CD4-positive, alpha-beta memory T cell (primary cell): ENCODE data around the gene MED14. TPM values are rescaled to one million over a fixed set of nuclear protein-coding genes. Genes with fewer than 3 reads are reported as not detected.
"Not testable (repeated sequence)": the region's sequence is repeated elsewhere in the genome, so short reads cannot be mapped to it uniquely, and the experiment has no call there.

ENCODE experiments used
- CTCF ChIA-PET: fragments of 350-600 bp; sonication (Branson Sonifier 250); formaldehyde crosslinking; loops from one replicate; lab custom pipeline; 2021; ENCODE audit warnings: inconsistent platforms; ENCODE audit not compliant: partially characterized antibody; lab: Charles Lee
- POLR2A ChIA-PET: fragments of 350-600 bp; sonication (Branson Sonifier 250); formaldehyde crosslinking; loops from one replicate; lab custom pipeline; 2021; ENCODE audit not compliant: partially characterized antibody; lab: Charles Lee
- DNase-seq, 5 donors: peaks; one replicate each; pipeline versions ENCODE4 v3.0.0 to v3.0.0-alpha.2; 2020 to 2022; ENCODE audit warnings: mixed read lengths in 1 of 5
- H3K27ac ChIP-seq: one replicate; pipeline ENCODE4 v1.7.0; 2013; ENCODE audit warnings: low read depth, low read length
- H3K27me3 ChIP-seq: 2 replicates; pipeline ENCODE4 v1.7.0; 2013; ENCODE audit warnings: mild to moderate bottlenecking, low read length, moderate library complexity; ENCODE audit not compliant: insufficient read depth
- H3K36me3 ChIP-seq: 2 replicates; pipeline ENCODE4 v1.7.0; 2013; ENCODE audit warnings: mild to moderate bottlenecking, low read length, moderate library complexity; ENCODE audit not compliant: insufficient read depth
- H3K4me1 ChIP-seq: 2 replicates; pipeline ENCODE4 v1.7.0; 2013; ENCODE audit warnings: mild to moderate bottlenecking, low read length, moderate library complexity; ENCODE audit not compliant: insufficient read depth
- H3K4me3 ChIP-seq, 2 donors: one replicate each; pipeline ENCODE4 v1.7.0; 2013; ENCODE audit warnings: low read length in 2 of 2, mild to moderate bottlenecking in 1 of 2
- H3K9me3 ChIP-seq, 2 donors: one replicate each; pipeline ENCODE4 v1.7.0; 2013; ENCODE audit warnings: low read length in 2 of 2, control low read depth in 1 of 2; ENCODE audit not compliant: control insufficient read depth in 1 of 2
- H3K27ac Mint-ChIP-seq, 7 donors: one replicate each; pipeline ENCODE4 v1.8.0; 2020 to 2021; ENCODE audit warnings: mixed read lengths in 7 of 7, mild to moderate bottlenecking in 6 of 7, inconsistent platforms in 3 of 7, moderate library complexity in 3 of 7
- H3K27me3 Mint-ChIP-seq, 2 donors: one replicate each; pipeline ENCODE4 v1.8.0; 2020 to 2021; ENCODE audit warnings: mixed read lengths in 2 of 2
- H3K36me3 Mint-ChIP-seq, 2 donors: one replicate each; pipeline ENCODE4 v1.8.0; 2020 to 2021; ENCODE audit warnings: mixed read lengths in 2 of 2, inconsistent platforms in 1 of 2, mild to moderate bottlenecking in 1 of 2
- H3K4me1 Mint-ChIP-seq, 4 donors: one replicate each; pipeline ENCODE4 v1.8.0; 2020 to 2021; ENCODE audit warnings: mixed read lengths in 4 of 4, mild to moderate bottlenecking in 1 of 4
- H3K4me3 Mint-ChIP-seq, 8 donors: one replicate each; pipeline ENCODE4 v1.8.0; 2020 to 2021; ENCODE audit warnings: mixed read lengths in 8 of 8, mild to moderate bottlenecking in 7 of 8, moderate library complexity in 6 of 8, inconsistent platforms in 3 of 8
- H3K9me3 Mint-ChIP-seq, 8 donors: one replicate each; pipeline ENCODE4 v1.8.0; 2020 to 2021; ENCODE audit warnings: mixed read lengths in 8 of 8, mild to moderate bottlenecking in 5 of 8, inconsistent platforms in 3 of 8, moderate library complexity in 1 of 8
- intact Hi-C: fragments of 100-400 bp; cut with micrococcal nuclease; formaldehyde crosslinking; loops from one replicate; pipeline ENCODE4 v1.15.1; 2023
- polyA plus RNA-seq, 2 donors: library from polyadenylated mRNA; unstranded; fragments of 300-500 nt; fragmentation: Illumina TruSeq; gene quantifications; one replicate each; pipeline ENCODE4 v1.2.3, GENCODE V29; 2021
- total RNA-seq, 2 experiments: library from RNA; stranded (reverse); gene quantifications; one replicate each; pipeline ENCODE4 v1.2.3, GENCODE V29; 2021

The MED14 gene
- total RNA-seq: 10 to 100 TPM; 37.9 to 39.0 TPM
- polyA plus RNA-seq: 10 to 100 TPM in 1 of 2 donors, 1 to 10 TPM in 1; 3.9 to 13.3 TPM

DNA sequence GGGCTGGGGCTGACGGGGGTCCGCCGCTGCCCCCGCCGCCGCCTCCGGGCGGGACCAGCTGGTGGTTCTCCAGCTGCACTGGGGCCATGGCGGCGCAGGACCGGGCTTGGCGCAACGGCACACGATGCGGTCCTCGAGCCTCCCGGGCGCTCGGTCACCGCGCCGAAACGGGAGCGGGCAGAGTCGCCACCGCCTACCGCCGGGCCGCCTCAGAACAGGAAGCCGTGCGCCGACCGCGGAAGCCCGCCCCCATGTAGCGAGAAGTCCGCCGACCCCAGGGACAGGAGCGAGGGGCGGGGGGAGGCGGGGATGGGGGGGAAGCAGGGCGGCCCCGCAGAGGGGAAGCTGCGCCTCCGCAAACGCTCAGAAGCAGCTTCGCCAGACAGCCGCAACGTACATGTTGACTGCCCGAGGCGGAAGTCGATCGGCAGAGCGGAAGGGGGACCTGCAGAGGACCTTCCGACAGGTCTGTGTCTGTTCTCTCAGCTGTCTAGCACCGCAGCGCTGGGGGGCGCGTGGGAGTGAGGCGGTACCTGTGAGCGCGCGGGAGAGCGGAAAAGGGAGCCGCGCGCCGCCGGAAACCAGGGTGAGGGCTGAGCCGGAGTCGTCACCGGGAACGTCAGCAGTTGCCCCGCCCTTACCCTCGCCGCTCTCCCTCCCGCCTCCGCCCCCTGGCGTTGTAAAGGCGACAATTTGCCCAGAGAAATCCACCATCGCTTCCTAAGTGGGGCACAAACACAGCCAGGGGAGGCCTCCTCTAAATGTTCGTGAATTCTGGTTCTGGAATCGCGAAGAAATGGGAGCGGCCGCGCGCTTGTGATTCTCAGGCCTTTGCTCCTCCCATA lies at the start of gene MED14:
Gene MED14, minus strand, starts transcription at position 218 of the 845 bp plus-strand sequence. Its CDS starts 130 bp downstream, at position 88.
- ChIA-PET CTCF (interaction anchor here (0.6 to 1.5 kb wide), 3 partner anchors 59 to 92 kb away, joined by 3 to 8 read pairs (median 3); no protein-coding TSS in a partner anchor), POLR2A (interaction anchor here (0.7 to 2.7 kb wide), 11 partner anchors 11 to 381 kb away, joined by 3 to 16 read pairs (median 3); partner anchors contain the start of genes ATP6AP2 and USP9X)
- Histone ChIP-seq H3K9me3 (no peaks in the 10 kb centered on the region), H3K4me3 (peak within 1 kb of the TSS; percentile 52 to 73), H3K27ac (peak within 1 kb of the TSS; percentile 94), H3K4me1 (peaks cover 28% of the 10 kb centered on the region), H3K36me3 (no peaks in the 10 kb centered on the region), H3K27me3 (no peaks in the 10 kb centered on the region)
- no peaks in the 10 kb centered on the region for H3K9me3 Mint-ChIP-seq
- H3K36me3 Mint-ChIP-seq: peaks cover 0 to 10% of the 10 kb centered on the region in 2 donors
- peak within 1 kb of the TSS; percentile 97 to 100 (median 99) for H3K27ac Mint-ChIP-seq
- intact Hi-C loops: loop anchor here (1.0 to 10.0 kb wide), 8 partner anchors 57 to 601 kb away; partner anchors contain the start of genes ATP6AP2 and CXorf38
- peak; percentile 95 to 96 (median 96) for DNase-seq
- H3K27me3 Mint-ChIP-seq: no peaks in the 10 kb centered on the region
- peak within 1 kb of the TSS; percentile 93 to 98 (median 97) for H3K4me3 Mint-ChIP-seq
- peaks cover 23 to 76% (median 43%) of the 10 kb centered on the region in 4 donors for H3K4me1 Mint-ChIP-seq

- Histone ChIP-seq H3K9me3 (no peaks in the 10 kb centered on the region), H3K4me3 (no peak overlapping the region), H3K36me3 (no peaks in the 10 kb centered on the region), H3K27ac (no peak overlapping the region), H3K4me1 (no peaks in the 10 kb centered on the region), H3K27me3 (no peaks in the 10 kb centered on the region)
- CTCF ChIA-PET: interaction anchor here (1.2 kb wide), 1 partner anchor 133 kb away, joined by 4 read pairs; no protein-coding TSS in a partner anchor
- POLR2A ChIA-PET: no interaction called here
- intact Hi-C loops: no loop called here
- Mint-ChIP-seq H3K27ac (peak overlapping the region in 1 of 7 donors; percentile 79), H3K4me3 (no peak overlapping the region), H3K9me3 (no peaks in the 10 kb centered on the region), H3K36me3 (no peaks in the 10 kb centered on the region), H3K4me1 (no peaks in the 10 kb centered on the region), H3K27me3 (no peaks in the 10 kb centered on the region)
- no peak for DNase-seq
Measured at GRCh38 chrX:40784516-40785151, 49.3 kb upstream of the MED14 start.

GRCh38 chrX:40782644-40783259 lies 47.4 kb upstream of the MED14 start:
- H3K27ac ChIP-seq, H3K4me3 Mint-ChIP-seq, H3K27me3 Mint-ChIP-seq, intact Hi-C loops, H3K36me3 ChIP-seq, H3K27me3 ChIP-seq, H3K4me3 ChIP-seq, POLR2A ChIA-PET, CTCF ChIA-PET, H3K9me3 ChIP-seq, H3K4me1 ChIP-seq, H3K9me3 Mint-ChIP-seq, H3K36me3 Mint-ChIP-seq, DNase-seq, H3K4me1 Mint-ChIP-seq, H3K27ac Mint-ChIP-seq: not testable (repeated sequence)

DNA sequence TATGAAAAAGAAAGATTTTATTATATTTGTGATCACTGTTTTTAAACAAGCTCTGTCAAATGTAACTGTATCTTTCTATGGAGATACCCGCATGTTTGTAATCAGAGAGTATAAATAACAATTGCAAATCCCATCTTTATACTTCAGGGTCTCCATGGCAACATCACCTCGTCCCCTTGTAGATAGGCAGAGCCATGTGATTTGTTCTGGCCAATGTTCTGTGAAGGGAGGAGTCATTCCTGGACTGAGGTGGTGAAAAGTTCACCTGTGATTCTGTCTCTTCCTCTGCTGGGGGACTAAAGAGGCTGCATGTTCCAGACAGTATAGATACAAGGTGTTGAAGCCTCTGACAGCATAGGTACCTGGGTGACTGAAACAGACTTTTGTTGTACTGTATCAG lies 45.6 kb upstream of the MED14 start:
- Histone ChIP-seq H3K4me3 (no peak overlapping the region), H3K27ac (no peak overlapping the region), H3K4me1 (no peaks in the 10 kb centered on the region), H3K27me3 (no peaks in the 10 kb centered on the region), H3K36me3 (no peaks in the 10 kb centered on the region), H3K9me3 (no peaks in the 10 kb centered on the region)
- intact Hi-C loops: no loop called here
- H3K36me3 Mint-ChIP-seq: no peaks in the 10 kb centered on the region
- no peak for DNase-seq
- no peaks in the 10 kb centered on the region for H3K9me3 Mint-ChIP-seq
- no peaks in the 10 kb centered on the region for H3K27me3 Mint-ChIP-seq
- no peaks in the 10 kb centered on the region for H3K4me1 Mint-ChIP-seq
- no peak overlapping the region for H3K27ac Mint-ChIP-seq
- CTCF ChIA-PET: no interaction called here
- POLR2A ChIA-PET: no interaction called here
- H3K4me3 Mint-ChIP-seq: no peak overlapping the region

- no peaks in the 10 kb centered on the region for H3K36me3 Mint-ChIP-seq
- ChIA-PET POLR2A (no interaction called here), CTCF (no interaction called here)
- no peak overlapping the region for H3K27ac Mint-ChIP-seq
- no peaks in the 10 kb centered on the region for H3K9me3 Mint-ChIP-seq
- H3K4me3 Mint-ChIP-seq: no peak overlapping the region
- intact Hi-C loops: no loop called here
- H3K36me3 ChIP-seq: no peaks in the 10 kb centered on the region
- H3K9me3 ChIP-seq: no peaks in the 10 kb centered on the region
- no peaks in the 10 kb centered on the region for H3K4me1 Mint-ChIP-seq
- no peak for DNase-seq
- no peaks in the 10 kb centered on the region for H3K4me1 ChIP-seq
- H3K27ac ChIP-seq: no peak overlapping the region
- no peak overlapping the region for H3K4me3 ChIP-seq
- H3K27me3 Mint-ChIP-seq: no peaks in the 10 kb centered on the region
- no peaks in the 10 kb centered on the region for H3K27me3 ChIP-seq
Measured at GRCh38 chrX:40780082-40780481, 44.7 kb upstream of the MED14 start.

DNA sequence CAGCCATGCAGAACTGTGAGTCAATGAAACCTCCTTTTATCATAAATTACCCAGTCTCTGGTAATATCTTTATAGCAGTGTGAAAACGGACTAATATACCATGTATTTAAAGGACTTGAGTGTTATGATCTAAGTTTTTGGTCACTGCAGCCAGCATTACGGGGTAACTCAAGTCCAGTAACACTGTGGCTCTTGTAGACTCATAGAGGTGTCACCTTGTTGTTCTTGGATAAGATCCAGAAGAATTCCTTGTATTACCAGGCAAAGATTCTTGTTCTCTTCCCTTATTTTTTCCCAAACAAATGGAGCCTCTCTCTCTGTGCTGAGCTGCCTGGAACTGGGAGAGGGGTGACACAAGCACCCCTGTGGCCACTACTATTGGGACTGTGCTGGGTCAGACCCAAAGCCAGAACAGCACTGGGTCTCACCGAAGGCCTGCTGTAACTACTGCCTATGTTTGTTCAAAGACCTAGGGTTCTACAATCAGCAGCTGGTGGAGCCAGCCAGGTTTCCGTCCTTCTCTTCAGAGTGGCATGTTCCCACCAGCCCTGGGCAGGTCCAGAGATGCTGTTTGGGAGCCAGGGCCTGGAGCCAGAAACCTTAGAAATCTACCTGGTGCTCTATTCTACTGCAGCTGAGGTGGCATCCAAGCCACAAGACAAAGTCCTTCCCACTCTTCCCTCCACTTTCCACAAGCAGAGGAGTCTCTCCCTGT lies 43.7 kb upstream of the MED14 start:
- H3K27ac Mint-ChIP-seq: no peak overlapping the region
- Histone ChIP-seq H3K4me3 (no peak overlapping the region), H3K4me1 (no peaks in the 10 kb centered on the region), H3K27me3 (no peaks in the 10 kb centered on the region), H3K9me3 (no peaks in the 10 kb centered on the region), H3K36me3 (no peaks in the 10 kb centered on the region), H3K27ac (no peak overlapping the region)
- H3K4me3 Mint-ChIP-seq: no peak overlapping the region
- no peaks in the 10 kb centered on the region for H3K9me3 Mint-ChIP-seq
- no peaks in the 10 kb centered on the region for H3K36me3 Mint-ChIP-seq
- H3K27me3 Mint-ChIP-seq: no peaks in the 10 kb centered on the region
- no peaks in the 10 kb centered on the region for H3K4me1 Mint-ChIP-seq
- no peak for DNase-seq
- CTCF ChIA-PET: no interaction called here
- POLR2A ChIA-PET: no interaction called here
- intact Hi-C loops: no loop called here
